ELR (cell line): ENCODE data around the gene RYK.
A peak's percentile ranks its signal among the peaks of the same experiment; 100 is the strongest.
"Not testable (repeated sequence)": the region's sequence is repeated elsewhere in the genome, so short reads cannot be mapped to it uniquely, and the experiment has no call there.

Experiments
- DNase-seq: peaks from one replicate; pipeline ENCODE4 v3.0.0-alpha.2; 2015; ENCODE audit warnings: low read depth

RYK gene

DNA sequence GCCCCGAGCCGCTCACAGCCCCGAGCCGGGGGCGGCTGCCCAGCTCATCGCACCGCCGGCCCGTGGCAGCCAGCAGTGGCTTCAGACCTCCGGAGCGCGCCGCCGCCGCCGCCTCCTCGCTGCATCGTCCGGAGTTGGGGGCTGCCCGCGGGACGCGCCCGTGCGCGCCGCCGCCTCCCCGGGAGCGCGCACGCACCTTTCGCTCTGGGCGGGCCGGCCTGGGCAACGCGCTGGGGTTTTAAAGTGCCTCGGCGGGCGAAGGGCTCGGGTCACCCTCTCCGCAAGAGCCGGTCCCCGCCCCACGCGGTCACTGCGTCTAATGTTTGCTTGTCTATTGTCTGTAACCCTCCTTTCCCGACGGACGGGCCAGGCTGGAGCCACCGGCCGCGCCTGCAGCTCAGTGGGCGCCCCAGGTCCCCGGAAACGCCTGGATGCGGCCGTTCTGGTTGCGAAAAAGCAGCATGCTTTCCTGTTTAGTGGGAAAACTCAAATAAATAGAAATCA lies at the start of gene RYK:
Gene RYK (minus strand): TSS at position 143 of the 504 bp plus-strand sequence. CDS start 205 bp downstream, outside the sequence.
- peak; percentile 83 for DNase-seq

DNA sequence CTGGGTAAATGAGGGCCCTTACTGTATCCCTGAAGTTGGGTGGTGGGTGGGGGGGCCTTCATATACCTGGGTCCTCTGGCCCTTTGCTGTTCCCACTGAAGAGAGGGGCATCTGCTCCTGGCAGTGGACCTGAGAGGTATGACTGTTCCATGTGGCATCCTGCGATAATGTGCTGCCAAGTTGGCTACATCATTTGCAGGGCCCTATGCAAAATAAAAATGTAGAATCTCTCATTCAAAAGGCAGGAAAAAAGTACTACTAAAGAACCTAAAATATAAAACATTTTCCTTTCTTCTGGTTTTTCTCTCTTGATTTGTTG lies 49.2 kb upstream of the RYK start:
- no peak for DNase-seq

- DNase-seq = peak; percentile 34
Measured at GRCh38 chr3:134299185-134299887, 48.7 kb upstream of the RYK start.

- no peak for DNase-seq
Measured at GRCh38 chr3:134298249-134298648, 47.6 kb upstream of the RYK start.

DNA sequence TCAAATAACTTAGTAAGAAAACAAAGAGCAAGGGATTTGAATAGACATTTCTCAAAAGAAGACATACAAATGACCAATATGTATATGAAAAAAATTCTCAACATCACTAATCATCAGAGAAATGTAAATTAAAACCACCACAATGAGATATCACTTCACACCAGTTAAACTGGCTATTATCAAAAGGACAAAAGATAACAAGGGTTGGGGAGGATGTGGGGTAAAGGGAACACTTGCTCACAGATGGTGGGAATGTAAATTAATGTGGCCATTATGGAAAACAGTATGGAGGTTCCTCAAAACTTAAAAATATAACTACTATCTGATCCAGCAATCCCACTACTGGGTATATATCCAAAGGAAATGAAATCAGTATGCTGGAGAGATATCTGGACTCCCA lies 46.0 kb upstream of the RYK start:
- DNase-seq = no peak

- DNase-seq = no peak
Measured at GRCh38 chr3:134295930-134296329, 45.3 kb upstream of the RYK start.

GRCh38 chr3:134294302-134295280 lies 43.9 kb upstream of the RYK start:
- peak; percentile 18 for DNase-seq

GRCh38 chr3:134291319-134292254 lies 40.9 kb upstream of the RYK start:
- no peak for DNase-seq

DNA sequence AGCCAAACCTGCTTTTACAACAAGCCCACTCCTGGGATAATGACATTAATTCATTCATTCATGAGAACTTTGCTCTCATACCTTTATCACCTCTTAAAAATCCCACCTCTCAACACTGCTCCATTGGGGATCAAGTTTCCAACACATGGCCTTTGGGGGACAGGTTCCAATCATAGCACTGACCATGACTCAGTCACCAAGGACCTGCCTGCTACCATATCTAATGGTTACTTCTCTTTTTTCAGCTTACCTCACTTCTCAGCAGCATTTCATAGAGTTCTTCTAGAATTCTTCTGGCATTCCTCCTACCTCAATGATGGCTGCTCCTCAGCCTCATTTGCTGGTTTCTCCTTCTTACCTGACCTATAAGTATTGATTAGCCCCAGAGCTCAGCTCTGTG lies 36.9 kb upstream of the RYK start:
- no peak for DNase-seq

DNA sequence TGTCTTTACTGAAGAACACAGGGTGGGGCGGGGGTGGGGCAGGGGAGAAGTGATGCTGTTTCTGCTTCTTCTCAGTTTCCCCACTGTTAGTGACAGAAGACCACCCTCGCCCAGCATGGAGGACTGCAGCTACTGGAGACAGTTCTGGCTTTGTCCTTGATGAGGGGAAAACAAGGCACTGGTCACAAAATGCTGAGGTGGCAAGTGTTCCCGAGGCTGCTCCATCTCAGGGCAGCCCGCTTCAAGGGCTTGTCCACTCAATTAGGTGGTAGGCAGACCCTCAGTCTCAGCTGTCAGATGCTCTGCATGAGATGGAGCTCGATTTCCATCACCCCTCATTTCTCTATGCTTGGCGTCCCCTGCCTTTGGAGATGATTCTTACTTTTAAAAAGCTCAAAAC lies 33.8 kb upstream of the RYK start:
- DNase-seq = no peak

DNA sequence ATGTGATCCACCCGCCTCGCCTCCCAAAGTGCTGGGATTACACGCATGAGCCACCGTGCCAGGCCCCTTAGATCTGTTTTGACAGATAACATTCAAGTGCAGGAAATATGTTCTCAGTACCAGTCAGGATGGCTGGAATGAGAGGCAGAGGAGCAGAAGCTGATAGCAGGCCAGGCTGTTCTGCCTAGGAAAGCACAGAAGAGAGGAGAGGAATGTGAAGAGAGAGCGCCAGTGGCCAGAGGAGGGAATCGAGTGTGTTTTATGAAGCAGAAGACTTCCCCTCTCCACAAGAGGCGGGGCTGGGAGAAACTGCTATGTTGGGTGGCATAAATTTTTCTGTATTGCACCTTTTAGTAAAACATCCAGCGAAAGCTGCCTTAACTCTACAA lies 32.0 kb upstream of the RYK start:
- DNase-seq = no peak

- DNase-seq = no peak
Measured at GRCh38 chr3:134281912-134282658, 31.4 kb upstream of the RYK start.

GRCh38 chr3:134279466-134279865 lies 28.8 kb upstream of the RYK start:
- DNase-seq = no peak

- DNase-seq = no peak
Measured at GRCh38 chr3:134277066-134277660, 26.5 kb upstream of the RYK start.

- DNase-seq = no peak
Measured at GRCh38 chr3:134276086-134276485, 25.4 kb upstream of the RYK start.

GRCh38 chr3:134275110-134275509 lies 24.5 kb upstream of the RYK start:
- DNase-seq = not testable (repeated sequence)

DNA sequence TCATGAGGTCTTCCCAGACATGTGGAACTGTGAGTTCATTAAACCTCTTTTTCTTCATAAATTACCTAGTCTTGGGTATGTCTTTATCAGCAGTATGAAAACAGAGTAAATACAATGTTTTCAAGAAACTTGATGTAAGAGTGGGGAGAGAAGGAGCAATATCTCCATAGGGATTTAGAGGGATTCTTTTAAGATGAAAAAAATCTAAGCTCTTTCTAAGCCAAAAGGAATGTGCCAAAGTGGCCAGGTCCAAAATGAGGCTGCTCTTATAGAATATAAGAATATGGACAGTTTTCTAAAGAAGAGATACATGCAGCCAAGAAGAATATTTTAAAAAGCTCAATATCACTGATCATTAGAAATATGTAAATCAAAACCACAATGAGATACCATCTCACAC lies 23.9 kb upstream of the RYK start:
- DNase-seq = no peak

- DNase-seq = no peak
Measured at GRCh38 chr3:134267996-134268395, 17.3 kb upstream of the RYK start.

DNA sequence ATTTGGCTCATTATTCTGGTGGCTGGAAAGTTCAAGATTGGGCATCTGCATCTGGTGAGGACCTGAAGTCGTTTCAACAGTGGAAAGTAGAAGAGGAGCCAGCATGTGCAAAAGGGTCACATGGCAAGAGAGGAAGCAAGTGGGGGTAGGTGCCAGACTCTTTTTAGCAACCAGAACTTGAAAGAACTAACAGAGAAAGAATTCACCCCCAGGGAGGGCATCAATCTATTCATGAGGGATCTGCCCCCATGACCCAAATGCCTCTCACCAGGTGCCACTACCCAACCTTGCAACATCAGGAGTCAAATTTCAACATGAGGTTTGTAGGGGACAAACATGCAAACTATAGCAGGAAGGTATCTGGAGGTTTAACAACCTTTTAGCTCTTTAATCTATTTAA lies 10.3 kb upstream of the RYK start:
- DNase-seq = no peak

DNA sequence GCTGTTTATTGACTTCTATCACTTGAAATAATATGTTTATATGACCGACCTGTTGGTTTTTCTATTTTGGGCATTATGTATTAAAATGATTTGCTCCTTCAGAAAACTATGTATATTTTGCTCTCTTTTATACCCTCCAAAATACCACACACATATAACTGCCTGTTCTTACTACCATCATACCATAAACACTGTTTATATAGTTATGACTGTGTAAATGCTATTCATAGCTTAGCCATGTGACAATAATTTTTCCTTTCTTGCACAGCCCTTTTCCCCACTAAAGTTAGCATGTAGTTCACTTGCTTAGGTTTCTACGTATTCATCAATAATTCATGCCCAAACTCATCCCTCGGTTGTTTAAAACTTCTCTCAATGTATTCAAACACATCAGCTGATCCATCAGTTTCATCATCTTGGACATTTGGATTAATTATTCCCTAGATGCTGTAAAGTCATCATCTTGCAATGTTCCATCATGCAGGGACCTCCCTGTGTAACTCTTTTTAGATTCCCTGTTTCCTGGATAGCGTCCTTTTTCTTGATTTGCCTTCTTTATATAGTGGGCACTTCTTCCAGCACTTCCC lies 8.2 kb upstream of the RYK start:
- no peak for DNase-seq

DNA sequence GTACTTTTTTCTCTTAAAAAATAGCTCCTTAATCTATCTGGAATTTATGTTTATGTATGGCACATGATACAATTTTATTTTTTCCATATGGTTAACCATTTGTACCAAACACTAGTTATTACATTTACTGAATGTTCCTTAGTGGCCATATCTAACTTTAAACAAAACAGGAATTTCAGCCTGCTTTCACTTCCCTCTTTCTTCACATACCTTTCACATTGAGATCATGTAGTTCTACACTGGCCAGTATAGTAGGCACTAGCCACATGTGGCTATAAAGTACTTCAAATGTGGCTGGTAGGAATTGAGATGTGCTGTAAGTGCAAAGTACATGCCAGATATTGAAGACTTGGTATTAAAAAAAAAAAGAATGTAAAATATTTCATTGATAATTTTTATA lies 4.7 kb upstream of the RYK start:
- no peak for DNase-seq
